Stimulated activated CD4-positive, alpha-beta T cell treated with anti-CD3 and anti-CD28 coated beads, TNF-alpha, amount 100 ng/mL, for 24 hours (primary cell): ENCODE measurements around the gene PCIF1.
"Not testable (repeated sequence)": the region's sequence is repeated elsewhere in the genome, so short reads cannot be mapped to it uniquely, and the experiment has no call there.

Experiments
- DNase-seq, 3 experiments: peaks; one replicate each; pipeline ENCODE4 v3.0.0-alpha.2; 2020; ENCODE audit warnings: low read depth in 3 of 3

Gene PCIF1

GRCh38 chr20:45947110-45947866 lies 12.8 kb downstream of the PCIF1 start:
- no peak for DNase-seq

GRCh38 chr20:45948261-45948733 lies 13.8 kb downstream of the PCIF1 start:
- no peak for DNase-seq

GRCh38 chr20:45948742-45949541 lies 14.5 kb downstream of the PCIF1 start:
- DNase-seq = no peak

- no peak for DNase-seq
Observed at GRCh38 chr20:45949542-45950329, 15.3 kb downstream of the PCIF1 start.

GRCh38 chr20:45950330-45950646 lies 15.8 kb downstream of the PCIF1 start:
- DNase-seq = no peak

GRCh38 chr20:45951925-45952834 lies 17.7 kb downstream of the PCIF1 start:
- DNase-seq = no peak

GRCh38 chr20:45952861-45953260 lies 18.4 kb downstream of the PCIF1 start:
- DNase-seq = no peak

- DNase-seq = no peak
Observed at GRCh38 chr20:45953672-45954071, 19.2 kb downstream of the PCIF1 start.

GRCh38 chr20:45956326-45956725 lies 21.8 kb downstream of the PCIF1 start:
- not testable (repeated sequence) for DNase-seq

- DNase-seq = no peak
Observed at GRCh38 chr20:45957021-45957941, 22.8 kb downstream of the PCIF1 start.

GRCh38 chr20:45958593-45958992 lies 24.1 kb downstream of the PCIF1 start:
- no peak for DNase-seq

GRCh38 chr20:45959126-45959525 lies 24.6 kb downstream of the PCIF1 start:
- no peak for DNase-seq

- no peak for DNase-seq
Observed at GRCh38 chr20:45959956-45960630, 25.6 kb downstream of the PCIF1 start.

GRCh38 chr20:45962031-45962755 lies 27.7 kb downstream of the PCIF1 start:
- no peak for DNase-seq

- no peak for DNase-seq
Observed at GRCh38 chr20:45963059-45964005, 28.8 kb downstream of the PCIF1 start.

- DNase-seq = no peak
Observed at GRCh38 chr20:45964006-45964400, 29.5 kb downstream of the PCIF1 start.

- DNase-seq = no peak
Observed at GRCh38 chr20:45965169-45966002, 30.9 kb downstream of the PCIF1 start.
